Measurements from ENCODE around the gene MYOCOS. TPM values are rescaled to one million over a fixed set of nuclear protein-coding genes. Genes with fewer than 3 reads are reported as not detected.
"Not testable (repeated sequence)": the region's sequence is repeated elsewhere in the genome, so short reads cannot be mapped to it uniquely, and the experiment has no call there.

MYOCOS gene
- total and polyA plus RNA-seq, 7 donors: not detected

- WGBS, 2 donors: 90 to 100% methylated on average over 1 of the region's 1 CpG
- Histone ChIP-seq H3K9me3 (no peaks in the 10 kb centered on the region), H3K27me3 (no peaks in the 10 kb centered on the region), H3K4me1 (no peaks in the 10 kb centered on the region), H3K36me3 (no peaks in the 10 kb centered on the region), H3K4me3 (no peak overlapping the region), H3K27ac (no peak overlapping the region)
- TF ChIP-seq CTCF (IDR thresholded peaks at IDR 0.05) (no peak), POLR2AphosphoS5 (IDR thresholded peaks at IDR 0.05) (no peak), EP300 (IDR thresholded peaks at IDR 0.05) (no peak), POLR2A (IDR thresholded peaks at IDR 0.05) (no peak)
- DNase-seq: no peak
- intact Hi-C loops (cut with DNase I): no loop called here
Observed at GRCh38 chr1:171613282-171613681, 8.8 kb upstream of the MYOCOS start.

GRCh38 chr1:171615122-171615906, 6.7 kb upstream of the MYOCOS start:
- DNase-seq; H3K4me3 ChIP-seq; H3K9me3 ChIP-seq; H3K27me3 ChIP-seq; H3K27ac ChIP-seq; H3K4me1 ChIP-seq; intact Hi-C loops (cut with DNase I); H3K36me3 ChIP-seq: not testable (repeated sequence)
- WGBS, 2 donors: 70 to 84% methylated on average over 14 of the region's 14 CpGs

GRCh38 chr1:171616586-171616985, 5.5 kb upstream of the MYOCOS start:
- no peak for TF ChIP-seq POLR2A (IDR thresholded peaks at IDR 0.05)
- no peak for TF ChIP-seq POLR2AphosphoS5 (IDR thresholded peaks at IDR 0.05)
- TF ChIP-seq CTCF (IDR thresholded peaks at IDR 0.05): no peak
- no peak for TF ChIP-seq EP300 (IDR thresholded peaks at IDR 0.05)
- WGBS, 2 donors: 76 to 84% methylated on average over 2 of the region's 2 CpGs

GRCh38 chr1:171623651-171624331, 1.7 kb downstream of the MYOCOS start:
- Histone ChIP-seq H3K27ac (no peak overlapping the region), H3K36me3 (no peaks in the 10 kb centered on the region), H3K4me3 (no peak overlapping the region), H3K27me3 (no peaks in the 10 kb centered on the region), H3K4me1 (no peaks in the 10 kb centered on the region), H3K9me3 (no peaks in the 10 kb centered on the region)
- WGBS, 2 donors: 77 to 86% methylated on average over 9 of the region's 9 CpGs
- intact Hi-C loops (cut with DNase I): no loop called here
- no peak for TF ChIP-seq POLR2AphosphoS5 (IDR thresholded peaks at IDR 0.05)
- no peak for TF ChIP-seq EP300 (IDR thresholded peaks at IDR 0.05)
- TF ChIP-seq POLR2A (IDR thresholded peaks at IDR 0.05): no peak
- TF ChIP-seq CTCF (IDR thresholded peaks at IDR 0.05): no peak
- no peak for DNase-seq

More at GRCh38 chr1:171616586-171616985, 5.5 kb upstream of the MYOCOS start:
- no peaks in the 10 kb centered on the region for H3K36me3 ChIP-seq
- no peak overlapping the region for H3K4me3 ChIP-seq
- H3K27ac ChIP-seq: no peak overlapping the region
- intact Hi-C loops (cut with DNase I): no loop called here
- no peaks in the 10 kb centered on the region for H3K4me1 ChIP-seq
- H3K27me3 ChIP-seq: no peaks in the 10 kb centered on the region
- no peaks in the 10 kb centered on the region for H3K9me3 ChIP-seq
- no peak for DNase-seq

- intact Hi-C loops (cut with DNase I): no loop called here
- H3K4me1 ChIP-seq: no peaks in the 10 kb centered on the region
- H3K27ac ChIP-seq: no peak overlapping the region
- no peaks in the 10 kb centered on the region for H3K9me3 ChIP-seq
- DNase-seq: no peak
- TF ChIP-seq POLR2A (IDR thresholded peaks at IDR 0.05): no peak
- TF ChIP-seq EP300 (IDR thresholded peaks at IDR 0.05): no peak
- no peak for TF ChIP-seq CTCF (IDR thresholded peaks at IDR 0.05)
- no peak for TF ChIP-seq POLR2AphosphoS5 (IDR thresholded peaks at IDR 0.05)
- no peaks in the 10 kb centered on the region for H3K27me3 ChIP-seq
- no peak overlapping the region for H3K4me3 ChIP-seq
- WGBS, 2 donors: 80 to 88% methylated on average over 1 of the region's 1 CpG
- H3K36me3 ChIP-seq: no peaks in the 10 kb centered on the region
Observed at GRCh38 chr1:171625225-171625624, 3.2 kb downstream of the MYOCOS start.

All from sigmoid colon (tissue), 7 donors.